OCI-LY1 (cell line): ENCODE results near the gene RPL39L.

Source experiments
- EZH2 ChIP-seq: fragments of 200-600 bp; sonication (generic), shearing (Covaris generic); IDR thresholded peaks from 2 replicates; pipeline ENCODE4 v1.8.0; 2017; ENCODE audit warnings: borderline replicate concordance, mixed run types, mild to moderate bottlenecking, antibody characterized with exemption, low read length, moderate library complexity, mixed read lengths
- TF ChIP-seq, protein P1 (sequence below): fragments of 200-600 bp; sonication (generic), shearing (Covaris generic); IDR thresholded peaks from 2 replicates; pipeline ENCODE4 v1.5.1; 2017; ENCODE audit warnings: mild to moderate bottlenecking, antibody characterized with exemption, low read length, moderate library complexity, mixed read lengths

DNA sequence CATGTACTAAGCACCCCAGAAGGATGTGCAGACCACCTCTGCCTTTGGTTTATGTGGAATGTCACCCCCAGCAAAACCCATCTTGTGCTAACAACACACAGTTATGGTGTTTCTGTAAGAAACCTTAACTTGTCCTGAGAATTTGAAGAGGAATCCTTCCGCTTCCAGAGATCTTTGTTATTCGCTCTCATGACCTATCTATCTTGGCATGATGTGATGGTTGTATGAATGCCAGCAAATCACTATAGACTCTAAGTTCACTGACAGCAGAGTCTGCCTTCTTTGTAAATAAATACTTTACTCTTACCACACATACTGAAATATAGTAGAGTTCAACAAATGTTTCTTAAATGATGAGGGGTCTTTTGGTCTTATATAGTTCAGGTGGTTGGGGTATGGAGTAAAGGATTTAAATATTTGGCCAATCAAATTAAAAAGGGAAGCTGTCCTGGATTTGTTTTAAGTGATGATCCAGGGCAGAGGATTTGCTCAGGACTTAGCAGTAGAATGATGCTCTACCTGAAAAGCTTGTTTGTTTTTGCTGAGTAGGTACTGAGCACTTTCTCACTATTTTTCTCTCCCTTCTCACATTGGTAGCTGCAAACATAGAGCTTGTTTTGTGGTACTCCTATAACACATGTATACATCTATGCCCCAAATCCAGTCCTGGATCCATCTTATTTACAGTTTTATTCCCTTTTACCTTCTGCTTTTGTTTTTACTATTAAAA, 30.1 kb upstream of the RPL39L start:
- TF ChIP-seq EZH2, result no peak
- TF ChIP-seq, protein P1, sequence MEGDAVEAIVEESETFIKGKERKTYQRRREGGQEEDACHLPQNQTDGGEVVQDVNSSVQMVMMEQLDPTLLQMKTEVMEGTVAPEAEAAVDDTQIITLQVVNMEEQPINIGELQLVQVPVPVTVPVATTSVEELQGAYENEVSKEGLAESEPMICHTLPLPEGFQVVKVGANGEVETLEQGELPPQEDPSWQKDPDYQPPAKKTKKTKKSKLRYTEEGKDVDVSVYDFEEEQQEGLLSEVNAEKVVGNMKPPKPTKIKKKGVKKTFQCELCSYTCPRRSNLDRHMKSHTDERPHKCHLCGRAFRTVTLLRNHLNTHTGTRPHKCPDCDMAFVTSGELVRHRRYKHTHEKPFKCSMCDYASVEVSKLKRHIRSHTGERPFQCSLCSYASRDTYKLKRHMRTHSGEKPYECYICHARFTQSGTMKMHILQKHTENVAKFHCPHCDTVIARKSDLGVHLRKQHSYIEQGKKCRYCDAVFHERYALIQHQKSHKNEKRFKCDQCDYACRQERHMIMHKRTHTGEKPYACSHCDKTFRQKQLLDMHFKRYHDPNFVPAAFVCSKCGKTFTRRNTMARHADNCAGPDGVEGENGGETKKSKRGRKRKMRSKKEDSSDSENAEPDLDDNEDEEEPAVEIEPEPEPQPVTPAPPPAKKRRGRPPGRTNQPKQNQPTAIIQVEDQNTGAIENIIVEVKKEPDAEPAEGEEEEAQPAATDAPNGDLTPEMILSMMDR, result no peak
